GM18858 (cell line): ENCODE data around the gene AGBL1.
"Not testable (repeated sequence)": the region's sequence is repeated elsewhere in the genome, so short reads cannot be mapped to it uniquely, and the experiment has no call there.

Experiments
- ATAC-seq: cut with Tn5 transposase; IDR thresholded peaks from one replicate; pipeline ENCODE4 v1.9.1; 2021; ENCODE audit not compliant: unreplicated experiment

AGBL1 gene

GRCh38 chr15:87032295-87032694 lies 952.6 kb downstream of the AGBL1 start:
- ATAC-seq, result no peak

DNA sequence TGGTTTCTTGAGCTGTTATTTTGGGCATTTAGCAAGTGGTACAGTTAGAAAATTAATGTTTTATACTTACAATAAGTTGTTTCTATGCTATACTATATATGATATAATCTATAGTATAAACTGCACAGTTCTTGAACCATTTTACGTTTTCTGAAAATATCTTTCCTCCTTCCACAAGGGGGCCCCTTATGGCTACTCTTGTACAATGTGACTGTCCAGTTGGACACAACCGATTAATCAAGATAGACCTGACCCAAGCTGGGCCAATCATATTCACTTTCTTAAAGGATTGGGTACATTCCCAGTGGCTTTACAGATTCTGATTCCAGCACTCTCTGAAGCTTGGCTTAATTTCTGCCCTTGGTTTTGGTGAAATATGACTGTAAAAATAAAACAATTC lies 953.4 kb downstream of the AGBL1 start:
- no peak for ATAC-seq

GRCh38 chr15:87034886-87035285 lies 955.2 kb downstream of the AGBL1 start:
- no peak for ATAC-seq

GRCh38 chr15:87038404-87038803 lies 958.7 kb downstream of the AGBL1 start:
- ATAC-seq, result no peak

DNA sequence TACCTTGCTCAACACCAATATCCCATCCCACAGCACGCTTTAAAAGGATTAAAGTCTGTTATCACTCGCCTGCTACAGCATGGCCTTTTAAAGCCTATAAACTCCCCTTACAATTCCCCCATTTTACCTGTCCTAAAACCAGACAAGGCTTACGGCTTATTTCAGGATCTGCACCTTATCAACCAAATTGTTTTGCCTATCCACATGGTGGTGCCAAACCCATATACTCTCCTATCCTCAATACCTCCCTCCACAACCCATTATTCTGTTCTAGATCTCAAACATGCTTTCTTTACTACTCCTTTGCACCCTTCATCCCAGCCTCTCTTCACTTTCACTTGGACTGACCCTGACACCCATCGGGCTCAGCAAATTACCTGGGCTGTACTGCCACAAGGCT lies 962.9 kb downstream of the AGBL1 start:
- ATAC-seq, result not testable (repeated sequence)

DNA sequence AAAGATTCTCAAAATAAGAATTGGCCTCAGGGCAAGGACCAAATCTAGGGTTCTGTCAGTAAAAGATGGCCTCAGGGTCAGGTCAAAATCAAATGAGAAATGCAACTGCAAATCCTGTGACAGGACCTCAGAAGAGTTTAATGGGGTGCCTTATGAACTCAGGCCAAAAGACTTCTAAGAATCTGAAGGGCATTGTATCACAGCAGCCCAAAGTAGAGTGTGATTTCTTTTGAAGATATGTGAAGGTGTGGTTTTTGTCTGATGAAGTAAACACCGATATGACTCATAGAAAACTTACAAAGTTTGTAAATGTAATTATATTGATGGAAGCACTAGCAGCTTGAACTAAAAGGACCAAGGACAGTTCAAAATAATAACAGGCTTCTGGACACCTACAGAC lies 966.1 kb downstream of the AGBL1 start:
- no peak for ATAC-seq

- no peak for ATAC-seq
Observed at GRCh38 chr15:87047203-87047965, 967.7 kb downstream of the AGBL1 start.
